HG03460 (cell line): ENCODE measurements around the gene LIN54.
A peak's percentile ranks its signal among the peaks of the same experiment; 100 is the strongest.
"Not testable (repeated sequence)": the region's sequence is repeated elsewhere in the genome, so short reads cannot be mapped to it uniquely, and the experiment has no call there.

ENCODE experiments used
- ATAC-seq: cut with Tn5 transposase; IDR thresholded peaks from one replicate; pipeline ENCODE4 v1.9.1; 2021; ENCODE audit not compliant: unreplicated experiment

LIN54 gene

GRCh38 chr4:82951196-82951595 lies 59.4 kb downstream of the LIN54 start:
- no peak for ATAC-seq

GRCh38 chr4:82948647-82949204 lies 61.9 kb downstream of the LIN54 start:
- ATAC-seq, result no peak

GRCh38 chr4:82947498-82947897 lies 63.1 kb downstream of the LIN54 start:
- ATAC-seq, result no peak

GRCh38 chr4:82939414-82939813 lies 71.2 kb downstream of the LIN54 start:
- ATAC-seq, result no peak

GRCh38 chr4:82934441-82934840 lies 76.2 kb downstream of the LIN54 start:
- no peak for ATAC-seq

- no peak for ATAC-seq
These were observed 79.5 kb downstream of the LIN54 start for GRCh38 chr4:82930848-82931755.

- ATAC-seq, result no peak
These were observed 88.8 kb downstream of the LIN54 start for GRCh38 chr4:82921795-82922194.

GRCh38 chr4:82919386-82919785 lies 91.2 kb downstream of the LIN54 start:
- ATAC-seq, result no peak

GRCh38 chr4:82918091-82918490 lies 92.5 kb downstream of the LIN54 start:
- no peak for ATAC-seq

GRCh38 chr4:82913968-82914367 lies 96.7 kb downstream of the LIN54 start:
- not testable (repeated sequence) for ATAC-seq

- no peak for ATAC-seq
These were observed 97.3 kb downstream of the LIN54 start for GRCh38 chr4:82913305-82913704.

- ATAC-seq, result no peak
These were observed 101.3 kb downstream of the LIN54 start for GRCh38 chr4:82909326-82909725.

GRCh38 chr4:82906469-82906868 lies 104.2 kb downstream of the LIN54 start:
- ATAC-seq, result peak; percentile 48

GRCh38 chr4:82905205-82905604 lies 105.4 kb downstream of the LIN54 start:
- ATAC-seq, result peak; percentile 44

- no peak for ATAC-seq
These were observed 106.9 kb downstream of the LIN54 start for GRCh38 chr4:82903737-82904136.

GRCh38 chr4:82901183-82901718 lies 109.4 kb downstream of the LIN54 start:
- no peak for ATAC-seq

GRCh38 chr4:82900411-82901182 lies 110.0 kb downstream of the LIN54 start, which contains the start of gene THAP9:
Gene THAP9, plus strand, starts transcription at chr4:82900735. Its CDS starts 68 bp downstream, at chr4:82900803.
- peak; percentile 86 for ATAC-seq

- peak; percentile 9 for ATAC-seq
These were observed 110.6 kb downstream of the LIN54 start for GRCh38 chr4:82900066-82900410.

- no peak for ATAC-seq
These were observed 111.1 kb downstream of the LIN54 start for GRCh38 chr4:82899374-82900065.

- ATAC-seq, result no peak
These were observed 112.0 kb downstream of the LIN54 start for GRCh38 chr4:82898322-82899243.
